ENCODE measurements around the gene C4orf33.

The C4orf33 gene

GRCh38 chr4:129092631-129093190 is 3.2 kb upstream of the C4orf33 start:
- H3K4me3 ChIP-seq (ENCODE audit: low read length), result peak overlapping the region; percentile 70; the same call in 1 of the 2 replicates
- no peaks in the 10 kb centered on the region for H3K27me3 ChIP-seq (ENCODE audit: control insufficient read depth, insufficient read depth, low read length)
- H3K9me3 ChIP-seq (ENCODE audit: control insufficient read depth, insufficient read depth, low read length), result no peaks in the 10 kb centered on the region
- no peak for DNase-seq (ENCODE audit: low read depth, low spot score)
- H3K4me1 ChIP-seq (ENCODE audit: control insufficient read depth, insufficient read depth, low read length), result no peaks in the 10 kb centered on the region
- no peak overlapping the region for H3K27ac ChIP-seq (ENCODE audit: low read length)
- H3K36me3 ChIP-seq (ENCODE audit: control insufficient read depth, insufficient read depth, low read length), result no peaks in the 10 kb centered on the region
- WGBS (ENCODE audit: insufficient coverage, insufficient read length), result no CpG with 5 or more reads among the region's 11 CpGs

- no peaks in the 10 kb centered on the region for H3K9me3 ChIP-seq (ENCODE audit: control insufficient read depth, insufficient read depth, low read length)
These were observed 2.6 kb upstream of the C4orf33 start, which contains the start of gene SCLT1 for GRCh38 chr4:129093191-129093920. Gene SCLT1 (minus strand): TSS chr4:129093539. CDS start chr4:129093103, 436 bp downstream.

GRCh38 chr4:129094347-129094746 is 1.6 kb upstream of the C4orf33 start:
- no CpG with 5 or more reads among the region's 3 CpGs for WGBS (ENCODE audit: insufficient coverage, insufficient read length)
- no peak overlapping the region for H3K27ac ChIP-seq (ENCODE audit: low read length)
- no peak overlapping the region for H3K4me3 ChIP-seq (ENCODE audit: low read length)
- no peak for DNase-seq (ENCODE audit: low read depth, low spot score)
- no peaks in the 10 kb centered on the region for H3K36me3 ChIP-seq (ENCODE audit: control insufficient read depth, insufficient read depth, low read length)
- H3K27me3 ChIP-seq (ENCODE audit: control insufficient read depth, insufficient read depth, low read length), result no peaks in the 10 kb centered on the region
- H3K9me3 ChIP-seq (ENCODE audit: control insufficient read depth, insufficient read depth, low read length), result no peaks in the 10 kb centered on the region
- H3K4me1 ChIP-seq (ENCODE audit: control insufficient read depth, insufficient read depth, low read length), result no peaks in the 10 kb centered on the region

More at GRCh38 chr4:129093191-129093920, 2.6 kb upstream of the C4orf33 start, which contains the start of gene SCLT1:
- no peak within 1 kb of the TSS for H3K27ac ChIP-seq (ENCODE audit: low read length)
- WGBS (ENCODE audit: insufficient coverage, insufficient read length), result no CpG with 5 or more reads among the region's 57 CpGs
- no peaks in the 10 kb centered on the region for H3K4me1 ChIP-seq (ENCODE audit: control insufficient read depth, insufficient read depth, low read length)
- H3K36me3 ChIP-seq (ENCODE audit: control insufficient read depth, insufficient read depth, low read length), result no peaks in the 10 kb centered on the region
- H3K27me3 ChIP-seq (ENCODE audit: control insufficient read depth, insufficient read depth, low read length), result no peaks in the 10 kb centered on the region
- H3K4me3 ChIP-seq (ENCODE audit: low read length), result peak within 1 kb of the TSS; percentile 70; the same call in 1 of the 2 replicates
- DNase-seq (ENCODE audit: low read depth, low spot score), result peak; percentile 95

- Histone ChIP-seq H3K4me3 (ENCODE audit: low read length) (no peak overlapping the region), H3K36me3 (ENCODE audit: control insufficient read depth, insufficient read depth, low read length) (no peaks in the 10 kb centered on the region), H3K9me3 (ENCODE audit: control insufficient read depth, insufficient read depth, low read length) (no peaks in the 10 kb centered on the region), H3K27me3 (ENCODE audit: control insufficient read depth, insufficient read depth, low read length) (no peaks in the 10 kb centered on the region), H3K27ac (ENCODE audit: low read length) (no peak overlapping the region), H3K4me1 (ENCODE audit: control insufficient read depth, insufficient read depth, low read length) (no peaks in the 10 kb centered on the region)
- no peak for DNase-seq (ENCODE audit: low read depth, low spot score)
These were observed 2.6 kb downstream of the C4orf33 start for GRCh38 chr4:129098531-129099001.

- H3K27ac ChIP-seq (ENCODE audit: low read length), result no peak overlapping the region
- no peaks in the 10 kb centered on the region for H3K9me3 ChIP-seq (ENCODE audit: control insufficient read depth, insufficient read depth, low read length)
- H3K36me3 ChIP-seq (ENCODE audit: control insufficient read depth, insufficient read depth, low read length), result no peaks in the 10 kb centered on the region
- H3K4me3 ChIP-seq (ENCODE audit: low read length), result no peak overlapping the region
- no peak for DNase-seq (ENCODE audit: low read depth, low spot score)
- no peaks in the 10 kb centered on the region for H3K27me3 ChIP-seq (ENCODE audit: control insufficient read depth, insufficient read depth, low read length)
- peaks cover 2% of the 10 kb centered on the region; the same call in 1 of the 2 replicates for H3K4me1 ChIP-seq (ENCODE audit: control insufficient read depth, insufficient read depth, low read length)
- WGBS (ENCODE audit: insufficient coverage, insufficient read length), result no CpG with 5 or more reads among the region's 3 CpGs
These were observed 14.2 kb downstream of the C4orf33 start for GRCh38 chr4:129109965-129110824.

- Histone ChIP-seq H3K9me3 (ENCODE audit: control insufficient read depth, insufficient read depth, low read length) (no peaks in the 10 kb centered on the region), H3K4me1 (ENCODE audit: control insufficient read depth, insufficient read depth, low read length) (peaks cover 2% of the 10 kb centered on the region; the same call in 1 of the 2 replicates), H3K36me3 (ENCODE audit: control insufficient read depth, insufficient read depth, low read length) (no peaks in the 10 kb centered on the region), H3K27me3 (ENCODE audit: control insufficient read depth, insufficient read depth, low read length) (no peaks in the 10 kb centered on the region), H3K27ac (ENCODE audit: low read length) (no peak overlapping the region), H3K4me3 (ENCODE audit: low read length) (no peak overlapping the region)
- no peak for DNase-seq (ENCODE audit: low read depth, low spot score)
- no CpG with 5 or more reads among the region's 3 CpGs for WGBS (ENCODE audit: insufficient coverage, insufficient read length)
These were observed 15.0 kb downstream of the C4orf33 start for GRCh38 chr4:129110931-129111330.

- no peak for DNase-seq (ENCODE audit: low read depth, low spot score)
- H3K36me3 ChIP-seq (ENCODE audit: control insufficient read depth, insufficient read depth, low read length), result no peaks in the 10 kb centered on the region
- H3K27me3 ChIP-seq (ENCODE audit: control insufficient read depth, insufficient read depth, low read length), result no peaks in the 10 kb centered on the region
- H3K4me1 ChIP-seq (ENCODE audit: control insufficient read depth, insufficient read depth, low read length), result peaks cover 2% of the 10 kb centered on the region; the same call in 1 of the 2 replicates
- no peak overlapping the region for H3K27ac ChIP-seq (ENCODE audit: low read length)
- no peak overlapping the region for H3K4me3 ChIP-seq (ENCODE audit: low read length)
- H3K9me3 ChIP-seq (ENCODE audit: control insufficient read depth, insufficient read depth, low read length), result no peaks in the 10 kb centered on the region
These were observed 16.0 kb downstream of the C4orf33 start for GRCh38 chr4:129111919-129112318.

- Histone ChIP-seq H3K4me3 (ENCODE audit: low read length) (no peak overlapping the region), H3K27me3 (ENCODE audit: control insufficient read depth, insufficient read depth, low read length) (no peaks in the 10 kb centered on the region), H3K36me3 (ENCODE audit: control insufficient read depth, insufficient read depth, low read length) (no peaks in the 10 kb centered on the region), H3K4me1 (ENCODE audit: control insufficient read depth, insufficient read depth, low read length) (peaks cover 2% of the 10 kb centered on the region; the same call in 1 of the 2 replicates), H3K9me3 (ENCODE audit: control insufficient read depth, insufficient read depth, low read length) (no peaks in the 10 kb centered on the region), H3K27ac (ENCODE audit: low read length) (no peak overlapping the region)
- no CpG with 5 or more reads among the region's 1 CpG for WGBS (ENCODE audit: insufficient coverage, insufficient read length)
- DNase-seq (ENCODE audit: low read depth, low spot score), result no peak
These were observed 17.5 kb downstream of the C4orf33 start for GRCh38 chr4:129113434-129113833.

DNA sequence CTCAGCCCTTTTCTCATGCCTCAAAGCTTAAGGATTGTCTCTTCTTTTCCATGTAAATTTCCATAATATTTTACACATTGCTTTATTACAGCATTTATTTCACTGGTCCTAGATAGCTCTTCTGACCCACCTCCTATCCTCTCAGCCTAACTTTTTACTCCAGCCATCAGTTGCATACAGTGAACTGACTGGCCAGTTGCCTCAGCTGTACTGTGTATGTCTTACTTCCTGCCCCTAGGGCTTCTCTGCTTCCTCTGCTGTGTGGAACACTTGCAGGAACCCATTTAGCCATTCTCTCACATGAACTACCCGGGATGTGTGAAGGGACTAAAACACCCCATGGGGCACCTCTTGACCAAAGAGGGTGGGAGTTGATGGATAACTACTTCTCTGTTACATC is 18.0 kb downstream of the C4orf33 start:
- H3K4me3 ChIP-seq (ENCODE audit: low read length), result no peak overlapping the region
- no peaks in the 10 kb centered on the region for H3K9me3 ChIP-seq (ENCODE audit: control insufficient read depth, insufficient read depth, low read length)
- H3K27me3 ChIP-seq (ENCODE audit: control insufficient read depth, insufficient read depth, low read length), result no peaks in the 10 kb centered on the region
- no CpG with 5 or more reads among the region's 1 CpG for WGBS (ENCODE audit: insufficient coverage, insufficient read length)
- H3K27ac ChIP-seq (ENCODE audit: low read length), result no peak overlapping the region
- H3K4me1 ChIP-seq (ENCODE audit: control insufficient read depth, insufficient read depth, low read length), result peaks cover 2% of the 10 kb centered on the region; the same call in 1 of the 2 replicates
- no peak for DNase-seq (ENCODE audit: low read depth, low spot score)
- H3K36me3 ChIP-seq (ENCODE audit: control insufficient read depth, insufficient read depth, low read length), result no peaks in the 10 kb centered on the region

GRCh38 chr4:129117705-129118104 is 21.8 kb downstream of the C4orf33 start:
- H3K4me1 ChIP-seq (ENCODE audit: control insufficient read depth, insufficient read depth, low read length), result peaks cover 2% of the 10 kb centered on the region; the same call in 1 of the 2 replicates
- H3K4me3 ChIP-seq (ENCODE audit: low read length), result no peak overlapping the region
- WGBS (ENCODE audit: insufficient coverage, insufficient read length), result no CpG with 5 or more reads among the region's 5 CpGs
- H3K27ac ChIP-seq (ENCODE audit: low read length), result no peak overlapping the region
- DNase-seq (ENCODE audit: low read depth, low spot score), result no peak
- no peaks in the 10 kb centered on the region for H3K36me3 ChIP-seq (ENCODE audit: control insufficient read depth, insufficient read depth, low read length)
- H3K27me3 ChIP-seq (ENCODE audit: control insufficient read depth, insufficient read depth, low read length), result no peaks in the 10 kb centered on the region
- H3K9me3 ChIP-seq (ENCODE audit: control insufficient read depth, insufficient read depth, low read length), result no peaks in the 10 kb centered on the region
